ENCODE results near the gene DOCK7. TPM values are rescaled to one million over a fixed set of nuclear protein-coding genes. Genes with fewer than 3 reads are reported as not detected.
A peak's percentile ranks its signal among the peaks of the same experiment; 100 is the strongest.
"Not testable (repeated sequence)": the region's sequence is repeated elsewhere in the genome, so short reads cannot be mapped to it uniquely, and the experiment has no call there.

Gene DOCK7
- total and polyA plus RNA-seq, 12 donors = 3.5 to 17.1 (median 11.2) TPM

DNA sequence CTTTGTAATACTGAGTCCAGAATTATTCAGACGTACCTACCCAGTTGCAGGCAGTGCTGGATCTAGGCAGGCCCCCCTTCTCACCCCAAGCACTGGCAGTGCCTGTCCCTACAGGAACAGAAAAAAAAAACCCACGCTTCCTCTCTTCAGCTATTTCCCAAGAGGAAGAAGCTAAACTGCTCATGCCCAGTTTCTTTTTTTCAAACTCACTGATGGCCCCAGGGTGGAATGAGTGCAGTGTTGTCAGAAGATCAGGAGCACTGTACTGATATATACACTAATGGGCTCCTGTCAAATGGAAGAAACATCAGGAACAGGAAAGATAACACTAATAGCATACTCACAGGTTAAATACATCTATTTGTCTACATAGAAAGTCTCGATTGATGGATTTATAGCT, 28.2 kb upstream of the DOCK7 start:
- 74 to 82% methylated on average over 3 of the region's 3 CpGs for WGBS, 2 donors
- DNase-seq (no peak), ATAC-seq (peak in 1 of 8 donors; percentile 35)
- TF ChIP-seq, protein P1, sequence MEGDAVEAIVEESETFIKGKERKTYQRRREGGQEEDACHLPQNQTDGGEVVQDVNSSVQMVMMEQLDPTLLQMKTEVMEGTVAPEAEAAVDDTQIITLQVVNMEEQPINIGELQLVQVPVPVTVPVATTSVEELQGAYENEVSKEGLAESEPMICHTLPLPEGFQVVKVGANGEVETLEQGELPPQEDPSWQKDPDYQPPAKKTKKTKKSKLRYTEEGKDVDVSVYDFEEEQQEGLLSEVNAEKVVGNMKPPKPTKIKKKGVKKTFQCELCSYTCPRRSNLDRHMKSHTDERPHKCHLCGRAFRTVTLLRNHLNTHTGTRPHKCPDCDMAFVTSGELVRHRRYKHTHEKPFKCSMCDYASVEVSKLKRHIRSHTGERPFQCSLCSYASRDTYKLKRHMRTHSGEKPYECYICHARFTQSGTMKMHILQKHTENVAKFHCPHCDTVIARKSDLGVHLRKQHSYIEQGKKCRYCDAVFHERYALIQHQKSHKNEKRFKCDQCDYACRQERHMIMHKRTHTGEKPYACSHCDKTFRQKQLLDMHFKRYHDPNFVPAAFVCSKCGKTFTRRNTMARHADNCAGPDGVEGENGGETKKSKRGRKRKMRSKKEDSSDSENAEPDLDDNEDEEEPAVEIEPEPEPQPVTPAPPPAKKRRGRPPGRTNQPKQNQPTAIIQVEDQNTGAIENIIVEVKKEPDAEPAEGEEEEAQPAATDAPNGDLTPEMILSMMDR (IDR thresholded peaks at IDR 0.05) = no peak
- H3K9me3 ChIP-seq = no peaks in the 10 kb centered on the region
- intact Hi-C loops (cut with DNase I) = no loop called here
- no peak overlapping the region for H3K4me3 ChIP-seq
- H3K4me1 ChIP-seq = peaks cover 0 to 13% (median 10%) of the 10 kb centered on the region in 9 donors
- H3K36me3 ChIP-seq = no peaks in the 10 kb centered on the region
- peaks cover 0 to 71% (median 22%) of the 10 kb centered on the region in 7 donors for H3K27me3 ChIP-seq
- no peak overlapping the region for H3K27ac ChIP-seq

DNA sequence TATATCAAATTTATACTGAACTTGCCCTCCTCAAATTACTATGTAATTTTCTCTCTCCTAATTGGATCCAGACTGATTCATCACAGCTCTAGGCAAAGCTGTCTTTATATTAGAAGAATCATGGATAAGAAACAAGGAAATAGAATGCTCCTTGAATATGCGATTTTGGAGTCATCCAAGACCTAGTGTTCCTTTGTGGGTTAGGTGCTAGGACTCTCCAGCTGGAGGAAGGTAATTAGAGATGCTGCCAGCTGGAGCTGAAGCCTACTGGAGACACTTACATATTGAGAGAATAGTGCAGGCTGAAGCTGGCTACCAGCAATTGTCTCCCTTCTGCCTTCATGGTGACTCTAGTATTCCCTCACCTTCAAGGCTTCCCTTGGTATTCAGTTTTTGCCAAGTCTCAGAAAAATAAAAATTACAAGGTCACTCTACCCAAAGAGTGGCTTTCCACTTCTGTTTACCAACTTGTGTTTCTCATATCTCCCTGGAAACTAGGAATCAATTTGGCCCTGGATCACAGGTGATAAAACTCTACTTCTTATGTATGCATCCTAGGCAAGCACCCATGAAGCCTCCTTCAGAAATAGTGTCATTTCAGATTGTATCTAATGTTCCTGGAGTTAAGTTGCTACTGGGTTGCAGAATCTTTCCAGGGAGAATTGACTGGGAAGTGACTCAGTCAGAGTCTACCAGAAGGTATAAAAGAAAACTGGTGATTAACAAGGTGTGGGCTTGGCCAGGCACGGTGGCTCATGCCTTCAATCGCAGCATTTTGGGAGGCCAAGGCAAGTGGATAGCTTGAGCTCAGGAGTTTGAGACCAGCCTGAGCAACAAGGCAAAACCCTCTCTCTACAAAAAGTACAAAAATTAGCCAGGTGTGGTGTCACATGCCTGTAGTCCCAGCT, 24.4 kb upstream of the DOCK7 start:
- no peak overlapping the region for H3K4me3 ChIP-seq
- WGBS, 2 donors = 90 to 96% methylated on average over 3 of the region's 3 CpGs
- TF ChIP-seq, protein P1 (IDR thresholded peaks at IDR 0.05) = no peak

DNA sequence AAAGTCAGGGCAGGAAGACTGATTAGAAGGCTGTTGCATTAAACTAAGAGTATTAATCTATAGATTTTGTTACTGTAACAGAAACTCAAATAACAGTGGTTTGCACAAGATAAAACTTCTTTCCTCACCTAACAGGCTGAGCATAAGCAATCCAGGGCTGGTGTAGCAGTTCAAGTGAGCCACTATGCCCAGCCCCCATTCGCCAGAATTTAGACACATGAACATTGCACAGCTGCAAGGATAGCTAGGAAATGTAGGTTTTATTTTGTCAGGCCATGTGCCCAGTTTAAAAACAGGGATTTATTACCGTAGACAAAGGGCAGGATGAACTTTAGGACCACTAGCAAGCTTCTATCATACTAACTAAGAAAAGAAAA, 19.5 kb upstream of the DOCK7 start:
- ATAC-seq (no peak), DNase-seq (no peak)
- Histone ChIP-seq H3K27me3 (peaks cover 0 to 42% (median 3%) of the 10 kb centered on the region in 7 donors), H3K9me3 (peaks cover 0 to 11% (median 0%) of the 10 kb centered on the region in 11 donors), H3K36me3 (no peaks in the 10 kb centered on the region), H3K27ac (no peak overlapping the region), H3K4me1 (no peaks in the 10 kb centered on the region), H3K4me3 (no peak overlapping the region)
- TF ChIP-seq, protein P1 (IDR thresholded peaks at IDR 0.05) = no peak
- 82 to 83% methylated on average over 2 of the region's 2 CpGs for whole genome bisulfite sequencing, 2 donors
- intact Hi-C loops (cut with DNase I) = no loop called here

More for the DNA sequence above, 24.4 kb upstream of the DOCK7 start:
- no peak for ATAC-seq
- Histone ChIP-seq H3K36me3 (no peaks in the 10 kb centered on the region), H3K27ac (no peak overlapping the region), H3K4me1 (peaks cover 0 to 5% (median 0%) of the 10 kb centered on the region in 9 donors), H3K27me3 (peaks cover 0 to 61% (median 12%) of the 10 kb centered on the region in 7 donors), H3K9me3 (no peaks in the 10 kb centered on the region)
- DNase-seq = no peak
- intact Hi-C loops (cut with DNase I) = no loop called here

DNA sequence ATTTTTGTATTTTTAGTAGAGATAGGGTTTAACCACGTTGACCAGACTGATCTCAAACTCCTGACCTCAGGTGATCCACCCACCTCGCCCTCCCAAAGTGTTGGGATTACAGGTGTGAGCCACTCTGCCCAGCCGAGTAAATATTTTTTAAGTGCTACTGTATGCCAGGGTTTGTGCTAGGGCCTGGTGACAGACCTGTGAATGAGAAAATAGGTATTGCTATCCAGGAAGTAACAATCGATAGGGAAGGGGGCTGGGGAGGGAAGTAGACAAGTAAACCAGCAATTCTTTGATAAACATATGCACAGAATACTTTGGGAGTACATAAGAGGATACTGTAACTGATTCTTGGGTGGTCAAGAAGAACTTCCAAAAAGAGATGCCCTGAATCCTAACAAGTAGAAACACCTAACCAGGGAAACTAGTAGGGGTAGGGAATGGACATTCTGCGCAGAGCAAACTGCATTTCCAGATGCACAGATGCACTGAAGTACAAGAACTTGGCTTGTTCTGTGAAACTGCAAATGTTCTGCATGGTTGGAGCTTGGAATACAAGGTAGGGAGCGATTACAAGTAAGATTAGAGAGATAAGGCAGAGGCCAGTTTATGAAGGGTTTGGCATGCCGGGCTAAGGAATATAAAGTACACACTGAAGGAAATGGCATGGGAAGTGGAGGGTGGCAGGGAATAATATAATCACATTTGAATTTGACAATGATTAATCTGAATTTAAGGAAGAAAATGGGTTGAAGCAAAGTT, 19.0 kb upstream of the DOCK7 start:
- WGBS, 2 donors = 73 to 75% methylated on average over 7 of the region's 7 CpGs
- no peaks in the 10 kb centered on the region for H3K36me3 ChIP-seq
- TF ChIP-seq, protein P1 (IDR thresholded peaks at IDR 0.05) = no peak
- no peak for ATAC-seq
- H3K27me3 ChIP-seq = peaks cover 0 to 37% (median 3%) of the 10 kb centered on the region in 7 donors
- intact Hi-C loops (cut with DNase I) = no loop called here
- no peaks in the 10 kb centered on the region for H3K4me1 ChIP-seq
- H3K4me3 ChIP-seq = no peak overlapping the region
- no peak overlapping the region for H3K27ac ChIP-seq
- no peak for DNase-seq
- H3K9me3 ChIP-seq = peaks cover 0 to 11% (median 0%) of the 10 kb centered on the region in 11 donors

DNA sequence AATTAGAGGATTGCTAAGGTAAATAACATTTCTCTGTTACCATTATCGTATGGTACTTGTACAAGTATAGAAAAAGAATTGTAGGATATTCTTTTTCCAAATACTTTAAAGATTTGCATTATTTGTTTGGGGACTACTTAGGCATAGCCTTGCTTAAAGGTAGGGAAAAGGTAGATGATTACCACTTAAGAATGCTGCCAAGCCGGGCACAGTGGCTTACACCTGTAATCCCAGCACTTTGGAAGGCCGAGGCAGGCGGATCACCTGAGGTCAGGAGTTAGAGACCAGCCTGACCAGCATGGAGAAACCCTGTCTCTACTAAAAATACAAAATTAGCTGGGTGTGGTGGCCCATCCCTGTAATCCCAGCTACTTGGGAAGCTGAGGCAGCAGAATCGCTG, 10.0 kb upstream of the DOCK7 start:
- H3K36me3 ChIP-seq; ATAC-seq; H3K27ac ChIP-seq; DNase-seq; H3K27me3 ChIP-seq; H3K4me1 ChIP-seq; H3K9me3 ChIP-seq; H3K4me3 ChIP-seq; intact Hi-C loops (cut with DNase I): not testable (repeated sequence)
- 94 to 98% methylated on average over 5 of the region's 5 CpGs for WGBS, 2 donors

DNA sequence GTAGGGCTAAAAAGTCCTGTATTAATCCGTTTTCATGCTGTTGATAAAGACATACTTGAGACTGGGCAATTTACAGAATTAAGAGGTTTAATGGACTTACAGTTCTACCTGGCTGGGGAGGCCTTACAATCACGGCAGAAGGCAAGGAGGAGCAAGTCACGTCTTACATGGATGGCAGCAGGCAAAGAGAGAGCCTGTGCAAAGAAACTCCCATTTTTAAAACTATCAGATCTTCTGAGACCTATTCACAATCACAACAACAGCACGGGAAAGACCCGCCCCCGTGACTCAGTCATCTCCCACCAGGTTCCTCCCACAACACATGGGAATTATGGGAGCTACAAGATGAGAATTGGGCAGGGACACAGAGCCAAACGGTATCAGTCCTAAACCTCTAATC, 6.3 kb upstream of the DOCK7 start:
- H3K4me1 ChIP-seq = peaks cover 2 to 21% (median 16%) of the 10 kb centered on the region in 9 donors
- WGBS, 2 donors = 87 to 96% methylated on average over 7 of the region's 7 CpGs
- not testable (repeated sequence) for H3K27ac ChIP-seq, H3K36me3 ChIP-seq, H3K9me3 ChIP-seq, H3K27me3 ChIP-seq, ATAC-seq, H3K4me3 ChIP-seq, DNase-seq
- intact Hi-C loops (cut with DNase I) = loop anchor here in 1 of 10 donors (5.0 kb wide), 1 partner anchor 33 kb away; no protein-coding TSS in a partner anchor

Data from heart right ventricle (tissue), 16 donors.